Measurements from ENCODE around the gene TCF19.

DNA sequence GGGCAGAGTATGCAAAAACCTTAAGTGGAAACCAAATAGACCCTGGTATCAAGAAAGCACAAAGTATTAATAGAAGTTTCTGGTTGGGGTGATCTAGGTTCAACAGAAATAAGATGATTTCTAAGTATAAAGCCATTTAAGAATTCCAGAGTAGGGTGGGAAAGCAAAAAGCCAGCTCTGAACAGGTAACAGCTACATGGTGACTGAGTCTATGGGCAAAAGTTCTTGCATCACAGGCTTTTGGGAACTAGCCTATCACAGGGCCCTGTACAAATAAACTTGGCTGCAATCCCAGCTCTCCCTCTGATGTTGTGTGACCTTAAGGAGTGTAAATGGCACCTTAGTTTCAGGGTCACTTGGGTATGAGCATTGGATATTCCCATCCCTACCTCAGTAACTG, 5.5 kb downstream of the TCF19 start:
- no peak for TF ChIP-seq POLR2AphosphoS5 (IDR thresholded peaks at IDR 0.05; ENCODE audit: insufficient read depth, low read depth, low read length)
- TF ChIP-seq MYC (IDR thresholded peaks at IDR 0.05; ENCODE audit: low read depth, low read length) = no peak
- TF ChIP-seq, protein P1, sequence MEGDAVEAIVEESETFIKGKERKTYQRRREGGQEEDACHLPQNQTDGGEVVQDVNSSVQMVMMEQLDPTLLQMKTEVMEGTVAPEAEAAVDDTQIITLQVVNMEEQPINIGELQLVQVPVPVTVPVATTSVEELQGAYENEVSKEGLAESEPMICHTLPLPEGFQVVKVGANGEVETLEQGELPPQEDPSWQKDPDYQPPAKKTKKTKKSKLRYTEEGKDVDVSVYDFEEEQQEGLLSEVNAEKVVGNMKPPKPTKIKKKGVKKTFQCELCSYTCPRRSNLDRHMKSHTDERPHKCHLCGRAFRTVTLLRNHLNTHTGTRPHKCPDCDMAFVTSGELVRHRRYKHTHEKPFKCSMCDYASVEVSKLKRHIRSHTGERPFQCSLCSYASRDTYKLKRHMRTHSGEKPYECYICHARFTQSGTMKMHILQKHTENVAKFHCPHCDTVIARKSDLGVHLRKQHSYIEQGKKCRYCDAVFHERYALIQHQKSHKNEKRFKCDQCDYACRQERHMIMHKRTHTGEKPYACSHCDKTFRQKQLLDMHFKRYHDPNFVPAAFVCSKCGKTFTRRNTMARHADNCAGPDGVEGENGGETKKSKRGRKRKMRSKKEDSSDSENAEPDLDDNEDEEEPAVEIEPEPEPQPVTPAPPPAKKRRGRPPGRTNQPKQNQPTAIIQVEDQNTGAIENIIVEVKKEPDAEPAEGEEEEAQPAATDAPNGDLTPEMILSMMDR (IDR thresholded peaks at IDR 0.05; ENCODE audit: extremely low read depth in 1 of 2, insufficient read depth in 1 of 2, low read depth in 1 of 2, low read length in 2 of 2) = no peak
- no peak for TF ChIP-seq POLR2A (IDR thresholded peaks at IDR 0.05; ENCODE audit: low read depth, low read length)
- TF ChIP-seq EZH2 (IDR thresholded peaks at IDR 0.05; ENCODE audit: borderline replicate concordance, low read depth, low read length, severe bottlenecking) = no peak
- TF ChIP-seq GATA2 (IDR thresholded peaks at IDR 0.05; ENCODE audit: insufficient read depth, insufficient read length, low read depth, low read length) = no peak
- no peak for TF ChIP-seq FOS (IDR thresholded peaks at IDR 0.05; ENCODE audit: borderline replicate concordance, insufficient read depth, low read length)
- TF ChIP-seq, protein P2, sequence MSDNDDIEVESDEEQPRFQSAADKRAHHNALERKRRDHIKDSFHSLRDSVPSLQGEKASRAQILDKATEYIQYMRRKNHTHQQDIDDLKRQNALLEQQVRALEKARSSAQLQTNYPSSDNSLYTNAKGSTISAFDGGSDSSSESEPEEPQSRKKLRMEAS (IDR thresholded peaks at IDR 0.05; ENCODE audit: insufficient read depth, insufficient read length) = no peak

All from endothelial cell of umbilical vein (primary cell).